Trophoblast cell (in vitro differentiated cells and primary cell): ENCODE results near the gene PEX10.
A peak's percentile ranks its signal among the peaks of the same experiment; 100 is the strongest.

Experiments
- DNase-seq, 2 donors: peaks; one replicate each; pipeline ENCODE4 v3.0.0-alpha.2; 2016
- H2AFZ ChIP-seq: 2 replicates; pipeline ENCODE4 v1.6.1; 2013; ENCODE audit warnings: low read length, moderate library complexity, mild to moderate bottlenecking; ENCODE audit not compliant: insufficient read depth, poor library complexity
- H2AK5ac ChIP-seq: 2 replicates; pipeline ENCODE4 v1.6.1; 2013; ENCODE audit warnings: mild to moderate bottlenecking, low read length
- H2BK120ac ChIP-seq: 2 replicates; pipeline ENCODE4 v1.6.1; 2013; ENCODE audit warnings: low read length, mild to moderate bottlenecking, moderate library complexity; ENCODE audit not compliant: insufficient read depth, poor library complexity
- H2BK12ac ChIP-seq: 2 replicates; pipeline ENCODE4 v1.6.1; 2013; ENCODE audit warnings: mild to moderate bottlenecking, low read length, moderate library complexity
- H2BK5ac ChIP-seq: 2 replicates; pipeline ENCODE4 v1.6.1; 2013; ENCODE audit warnings: low read length, low read depth, moderate library complexity, mild to moderate bottlenecking; ENCODE audit not compliant: poor library complexity
- H3K14ac ChIP-seq: 2 replicates; pipeline ENCODE4 v1.6.1; 2013; ENCODE audit warnings: mild to moderate bottlenecking, low read length
- H3K18ac ChIP-seq: 2 replicates; pipeline ENCODE4 v1.6.1; 2013; ENCODE audit warnings: mild to moderate bottlenecking, low read length
- H3K23ac ChIP-seq: 2 replicates; pipeline ENCODE4 v1.6.1; 2013; ENCODE audit warnings: low read length
- H3K27ac ChIP-seq: 2 replicates; pipeline ENCODE4 v1.5.1; 2013; ENCODE audit warnings: low read depth, mild to moderate bottlenecking, inconsistent platforms, low read length, moderate library complexity
- H3K27me3 ChIP-seq: 2 replicates; pipeline ENCODE4 v1.6.1; 2013; ENCODE audit warnings: inconsistent platforms, mild to moderate bottlenecking, low read length, moderate library complexity; ENCODE audit not compliant: insufficient read depth
- H3K36me3 ChIP-seq, 2 experiments: 1 replicate in 1 of 2; 2 replicates in 1 of 2; pipeline ENCODE4 v1.6.1; 2013; ENCODE audit warnings: low read length in 2 of 2, mild to moderate bottlenecking in 2 of 2, moderate library complexity in 1 of 2; ENCODE audit not compliant: insufficient read depth in 2 of 2, control insufficient read depth in 1 of 2
- H3K4ac ChIP-seq: 2 replicates; pipeline ENCODE4 v1.6.1; 2013; ENCODE audit warnings: low read depth, mild to moderate bottlenecking, low read length, moderate library complexity
- H3K4me1 ChIP-seq, 2 experiments: 1 replicate in 1 of 2; 2 replicates in 1 of 2; pipeline ENCODE4 v1.6.1; 2013; ENCODE audit warnings: low read length in 2 of 2, mild to moderate bottlenecking in 2 of 2, moderate library complexity in 1 of 2; ENCODE audit not compliant: insufficient read depth in 2 of 2, control insufficient read depth in 1 of 2
- H3K4me2 ChIP-seq: 2 replicates; pipeline ENCODE4 v1.6.1; 2013; ENCODE audit warnings: inconsistent platforms, mild to moderate bottlenecking, low read length, moderate library complexity
- H3K4me3 ChIP-seq: 2 replicates; pipeline ENCODE4 v1.5.1; 2013; ENCODE audit warnings: mild to moderate bottlenecking, low read depth, low read length, inconsistent platforms
- H3K79me1 ChIP-seq: one replicate; pipeline ENCODE4 v1.6.1; 2013; ENCODE audit warnings: low read length
- H3K79me2 ChIP-seq: 2 replicates; pipeline ENCODE4 v1.6.1; 2013; ENCODE audit warnings: low read length, mild to moderate bottlenecking; ENCODE audit not compliant: control insufficient read depth, insufficient read depth, poor library complexity
- H3K9ac ChIP-seq: 2 replicates; pipeline ENCODE4 v1.6.1; 2013; ENCODE audit warnings: mild to moderate bottlenecking, low read length
- H3K9me3 ChIP-seq: 2 replicates; pipeline ENCODE4 v1.6.1; 2013; ENCODE audit warnings: low read depth, mild to moderate bottlenecking, control low read depth, inconsistent platforms, low read length; ENCODE audit not compliant: insufficient read depth
- H4K12ac ChIP-seq: 2 replicates; pipeline ENCODE4 v1.6.1; 2013; ENCODE audit warnings: low read depth, mild to moderate bottlenecking, low read length, moderate library complexity
- H4K8ac ChIP-seq: 2 replicates; pipeline ENCODE4 v1.6.1; 2013; ENCODE audit warnings: low read depth, mild to moderate bottlenecking, low read length, moderate library complexity
- H4K91ac ChIP-seq: one replicate; pipeline ENCODE4 v1.6.1; 2013; ENCODE audit warnings: low read depth, mild to moderate bottlenecking, low read length, moderate library complexity
- WGBS: extraction: QIAGEN DNeasy Blood & Tissue Kit; methylation state at CpG from one replicate; pipeline ENCODE4 v1.1.7; 2013; ENCODE audit warnings: missing lambda C conversion rate; ENCODE audit not compliant: insufficient read length, insufficient coverage; ENCODE audit errors: extremely low coverage; 5-methylcytosine and 5-hydroxymethylcytosine counted together

The PEX10 gene

DNA sequence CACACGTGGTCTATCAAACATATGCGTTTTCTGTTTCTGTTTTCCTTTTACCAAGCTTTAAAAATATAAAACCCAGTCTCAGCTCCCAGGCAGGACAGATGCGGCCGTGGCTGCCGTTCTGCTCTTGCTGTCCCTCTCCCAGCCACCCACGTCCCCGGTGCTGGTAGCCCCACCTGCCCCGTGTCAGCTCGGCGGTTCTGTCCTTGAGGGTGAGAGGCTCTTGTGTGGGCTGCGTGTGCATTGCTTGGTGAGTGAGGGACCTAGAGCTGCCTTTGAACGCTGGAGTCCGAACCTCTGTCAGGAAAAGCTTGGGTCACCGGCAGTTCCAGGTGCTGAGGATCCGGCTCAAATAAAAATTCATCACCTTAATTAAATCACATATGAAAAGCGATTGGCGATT is 16.3 kb downstream of the PEX10 start:
- Histone ChIP-seq H3K79me2 (peaks cover 17% of the 10 kb centered on the region), H3K9me3 (no peaks in the 10 kb centered on the region), H2BK5ac (no peak overlapping the region), H4K91ac (no peak overlapping the region), H3K36me3 (peaks cover 60 to 73% of the 10 kb centered on the region in 2 experiments), H3K4me3 (no peak overlapping the region), H3K27ac (no peak overlapping the region), H2AFZ (no peak overlapping the region), H3K18ac (no peak overlapping the region), H3K79me1 (peaks cover 6% of the 10 kb centered on the region), H3K23ac (no peak overlapping the region), H3K27me3 (no peaks in the 10 kb centered on the region), H3K9ac (no peak overlapping the region), H4K12ac (no peak overlapping the region), H3K4ac (no peak overlapping the region), H3K4me2 (no peak overlapping the region), H3K4me1 (peaks cover 5 to 9% of the 10 kb centered on the region in 2 experiments), H2BK12ac (no peak overlapping the region), H2BK120ac (no peak overlapping the region), H4K8ac (no peak overlapping the region), H3K14ac (no peak overlapping the region), H2AK5ac (no peak overlapping the region)
- no peak for DNase-seq
- whole genome bisulfite sequencing, result no CpG with 5 or more reads among the region's 17 CpGs

DNA sequence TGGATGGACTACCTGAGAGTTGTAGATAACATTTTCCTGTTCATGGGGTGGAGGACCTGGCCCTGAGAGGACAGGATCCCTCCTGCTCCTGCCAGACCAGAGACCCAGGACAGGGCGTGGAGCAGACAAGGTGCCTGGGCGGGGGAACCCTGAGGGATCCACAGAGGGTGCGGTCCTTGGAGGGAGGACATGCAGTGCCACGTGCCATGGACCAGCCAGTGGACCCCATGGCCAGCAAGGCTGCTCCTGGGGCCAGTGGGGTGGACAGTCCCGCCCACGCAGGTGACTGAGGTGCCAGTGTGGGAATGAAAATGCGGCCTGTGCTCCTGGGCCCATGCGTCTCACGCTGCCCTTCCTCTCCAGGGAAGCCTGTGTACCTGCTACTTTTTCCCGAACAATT is 17.1 kb downstream of the PEX10 start:
- no peak overlapping the region for H2BK5ac ChIP-seq

GRCh38 chr1:2394761-2395160 is 17.6 kb downstream of the PEX10 start:
- Histone ChIP-seq H3K4ac (no peak overlapping the region), H2BK5ac (no peak overlapping the region), H3K9ac (no peak overlapping the region), H4K91ac (no peak overlapping the region), H2AK5ac (no peak overlapping the region), H3K79me2 (peaks cover 17% of the 10 kb centered on the region), H3K9me3 (no peaks in the 10 kb centered on the region), H3K14ac (no peak overlapping the region), H3K79me1 (peaks cover 8% of the 10 kb centered on the region), H3K4me3 (no peak overlapping the region), H4K8ac (no peak overlapping the region), H2AFZ (no peak overlapping the region), H3K4me1 (peaks cover 5 to 11% of the 10 kb centered on the region in 2 experiments), H3K18ac (no peak overlapping the region), H2BK120ac (no peak overlapping the region), H3K27me3 (no peaks in the 10 kb centered on the region), H3K27ac (no peak overlapping the region), H3K36me3 (peaks cover 49 to 60% of the 10 kb centered on the region in 2 experiments), H3K23ac (no peak overlapping the region), H3K4me2 (no peak overlapping the region), H2BK12ac (no peak overlapping the region), H4K12ac (no peak overlapping the region)
- WGBS, result no CpG with 5 or more reads among the region's 11 CpGs
- DNase-seq, result no peak

More for the DNA sequence above, 17.1 kb downstream of the PEX10 start:
- Histone ChIP-seq H3K23ac (no peak overlapping the region), H3K79me1 (peaks cover 8% of the 10 kb centered on the region), H4K12ac (no peak overlapping the region), H4K91ac (no peak overlapping the region), H2AFZ (no peak overlapping the region), H3K4me1 (peaks cover 5 to 11% of the 10 kb centered on the region in 2 experiments), H3K9me3 (no peaks in the 10 kb centered on the region), H3K79me2 (peaks cover 17% of the 10 kb centered on the region), H3K36me3 (peaks cover 54 to 65% of the 10 kb centered on the region in 2 experiments), H2BK120ac (no peak overlapping the region), H4K8ac (no peak overlapping the region), H3K18ac (no peak overlapping the region), H3K27me3 (no peaks in the 10 kb centered on the region), H3K27ac (no peak overlapping the region), H2BK12ac (no peak overlapping the region), H3K4me3 (no peak overlapping the region), H3K4me2 (no peak overlapping the region), H3K9ac (no peak overlapping the region), H2AK5ac (no peak overlapping the region), H3K14ac (no peak overlapping the region), H3K4ac (peak overlapping the region; percentile 7)
- no peak for DNase-seq
- WGBS, result no CpG with 5 or more reads among the region's 10 CpGs

DNA sequence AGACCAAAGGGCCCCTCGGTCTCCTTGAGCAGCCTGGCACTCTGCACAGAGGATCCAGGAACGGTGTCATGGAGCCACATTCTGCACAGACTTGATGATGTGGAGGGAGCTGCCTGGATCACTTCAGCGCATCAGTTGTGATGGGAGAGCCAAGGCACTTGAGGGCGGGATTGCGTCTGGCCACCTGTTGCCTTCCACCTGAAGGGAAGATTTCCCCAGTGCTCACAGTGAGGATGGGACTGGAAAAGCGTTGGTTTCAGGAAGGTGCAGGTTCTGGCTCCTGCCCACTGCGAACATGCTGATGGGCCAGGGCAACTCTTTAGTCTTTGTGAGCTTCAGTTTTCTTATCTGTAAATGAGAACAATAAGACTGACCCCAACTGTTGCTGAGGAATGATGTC is 18.1 kb downstream of the PEX10 start:
- Histone ChIP-seq H2AK5ac (no peak overlapping the region), H3K18ac (no peak overlapping the region), H3K4me1 (peaks cover 5 to 11% of the 10 kb centered on the region in 2 experiments), H3K9ac (no peak overlapping the region), H3K79me2 (peaks cover 17% of the 10 kb centered on the region), H3K9me3 (no peaks in the 10 kb centered on the region), H2BK120ac (no peak overlapping the region), H2BK5ac (no peak overlapping the region), H3K4me3 (no peak overlapping the region), H3K4ac (no peak overlapping the region), H4K8ac (no peak overlapping the region), H2AFZ (no peak overlapping the region), H3K27ac (no peak overlapping the region), H3K27me3 (no peaks in the 10 kb centered on the region), H2BK12ac (no peak overlapping the region), H3K4me2 (no peak overlapping the region), H4K12ac (no peak overlapping the region), H4K91ac (no peak overlapping the region), H3K14ac (no peak overlapping the region), H3K23ac (no peak overlapping the region), H3K36me3 (peaks cover 44 to 55% of the 10 kb centered on the region in 2 experiments), H3K79me1 (peaks cover 8% of the 10 kb centered on the region)
- no CpG with 5 or more reads among the region's 7 CpGs for WGBS
- DNase-seq, result no peak
